ENCODE data around the gene MUC6.

MUC6 gene

DNA sequence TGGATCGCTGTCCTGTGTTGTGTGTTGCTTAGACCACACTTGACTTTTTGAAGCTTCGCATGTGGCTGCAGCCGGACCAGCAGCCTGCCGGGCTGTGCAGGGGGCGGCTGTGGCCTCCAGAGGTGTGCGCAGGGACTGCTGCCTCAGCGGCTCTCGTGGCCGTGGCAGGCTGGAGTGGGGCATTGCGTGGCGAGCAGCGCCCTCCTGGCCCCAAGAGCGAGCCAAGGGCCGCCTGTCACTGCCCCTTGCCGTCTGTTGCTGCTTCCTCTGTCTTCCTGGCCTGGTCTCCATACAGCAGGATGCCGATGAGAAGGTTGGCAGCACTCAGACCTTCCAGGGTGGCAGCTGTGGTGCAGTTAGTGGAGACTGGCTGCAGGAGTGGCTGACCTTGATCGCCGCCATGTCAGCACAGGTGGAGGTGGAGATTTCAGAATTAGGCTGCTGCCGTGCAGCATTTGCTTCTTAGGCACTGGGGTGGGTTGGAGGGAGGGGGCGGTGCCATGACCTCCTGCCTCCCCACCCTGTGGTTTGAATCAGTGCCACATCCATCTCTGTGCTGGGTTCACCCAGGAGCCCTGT, 34.0 kb downstream of the MUC6 start:
- DNase-seq: no peak

- DNase-seq: no peak
Measured at GRCh38 chr11:1001617-1002405, 34.7 kb downstream of the MUC6 start.

- no peak for DNase-seq
Measured at GRCh38 chr11:1000357-1001278, 35.9 kb downstream of the MUC6 start.

- DNase-seq: no peak
Measured at GRCh38 chr11:999009-999408, 37.5 kb downstream of the MUC6 start.

GRCh38 chr11:997907-998306, 38.6 kb downstream of the MUC6 start:
- no peak for DNase-seq

GRCh38 chr11:996681-997080, 39.8 kb downstream of the MUC6 start:
- DNase-seq: no peak

- DNase-seq: no peak
Measured at GRCh38 chr11:995752-996420, 40.6 kb downstream of the MUC6 start.

- no peak for DNase-seq
Measured at GRCh38 chr11:995044-995751, 41.3 kb downstream of the MUC6 start.

- DNase-seq: no peak
Measured at GRCh38 chr11:993632-994167, 42.8 kb downstream of the MUC6 start.

DNA sequence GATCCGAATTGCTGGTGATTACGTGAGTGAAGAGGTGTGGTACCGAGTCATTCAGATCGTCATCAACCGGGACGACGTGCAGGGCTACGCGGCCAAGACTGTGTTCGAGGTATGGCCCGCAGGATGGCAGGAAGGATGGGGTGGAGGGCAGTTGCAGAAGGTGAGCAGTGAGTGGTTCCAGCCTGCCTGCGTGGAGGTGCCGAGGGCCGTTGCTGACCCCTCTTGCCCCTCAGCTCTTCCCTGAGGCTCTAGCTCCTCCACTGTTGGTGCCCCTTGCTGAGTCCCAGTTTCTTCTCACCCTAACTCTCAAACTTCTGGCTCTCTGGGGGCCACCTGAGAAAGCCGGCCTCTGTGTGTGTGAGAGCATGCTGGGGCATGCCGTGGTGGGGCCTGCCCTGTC, 43.9 kb downstream of the MUC6 start:
- DNase-seq: no peak

DNA sequence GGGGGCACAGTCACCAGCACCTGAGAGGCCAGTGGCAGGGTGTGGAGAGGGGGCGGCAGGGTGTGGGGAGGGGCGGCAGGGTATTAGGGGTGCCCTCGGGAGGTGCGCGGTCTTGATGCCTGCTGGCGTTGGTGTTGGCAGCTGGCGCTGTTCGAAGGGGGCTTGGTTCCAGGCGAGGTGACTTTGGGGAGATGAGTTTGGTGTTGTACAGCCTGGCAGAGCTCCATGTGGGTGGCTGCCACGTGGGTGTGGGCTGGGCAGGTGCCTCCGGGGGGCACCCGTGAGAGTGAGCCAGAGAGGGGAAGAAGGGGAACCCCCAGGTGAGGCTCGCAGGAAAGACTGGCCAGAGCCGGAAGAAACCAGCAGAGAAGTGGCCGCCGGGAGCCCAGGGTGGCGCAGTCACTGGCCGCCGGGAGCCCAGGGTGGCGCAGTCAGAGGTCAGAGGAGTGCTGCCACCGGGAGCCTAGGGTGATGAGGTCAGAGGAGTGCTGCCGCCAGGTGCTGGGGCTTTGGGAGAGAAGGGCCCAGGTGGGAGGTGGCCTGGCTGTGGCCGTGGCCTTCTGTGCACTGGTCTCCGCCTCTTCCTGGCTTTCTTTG, 44.7 kb downstream of the MUC6 start:
- no peak for DNase-seq

DNA sequence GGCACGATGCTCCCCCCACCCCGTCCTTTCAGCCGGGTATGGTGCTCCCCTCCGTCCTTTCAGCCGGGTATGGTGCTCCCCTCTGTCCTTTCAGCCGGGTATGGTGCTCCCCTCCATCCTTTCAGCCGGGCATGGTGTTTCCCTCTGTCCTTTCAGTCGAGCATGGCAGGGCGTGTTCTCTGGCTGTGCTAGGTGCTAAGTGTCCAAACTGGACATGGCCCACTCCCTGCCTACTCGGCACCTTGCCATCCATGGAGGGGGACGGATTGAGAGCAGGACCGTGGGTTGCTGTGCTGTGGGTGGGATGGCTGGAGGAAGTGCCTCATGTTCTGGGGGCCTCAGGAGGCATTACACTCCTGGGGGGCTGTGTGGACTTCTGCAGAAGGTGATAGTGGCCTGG, 45.5 kb downstream of the MUC6 start:
- no peak for DNase-seq

- no peak for DNase-seq
Measured at GRCh38 chr11:990101-990500, 46.4 kb downstream of the MUC6 start.

DNA sequence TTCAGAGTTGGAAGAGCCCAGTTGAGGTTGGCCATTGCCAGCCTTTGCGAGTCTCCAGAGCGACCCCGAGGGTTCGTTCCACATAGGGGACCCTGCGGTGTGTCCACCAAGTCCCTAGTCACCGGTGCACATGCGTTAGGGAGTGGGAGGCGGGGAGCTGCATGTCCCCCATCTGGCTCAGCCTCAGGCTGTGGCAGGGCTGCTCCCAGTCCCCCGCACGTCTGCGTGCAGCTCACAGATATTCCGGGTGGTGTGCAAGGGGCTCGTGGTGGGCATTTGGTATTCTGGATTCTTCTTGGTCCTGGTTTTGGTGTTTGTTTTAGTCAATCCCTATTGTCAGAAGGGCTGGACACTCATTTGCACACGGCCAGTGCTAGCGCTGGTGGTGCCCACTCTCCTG, 48.8 kb downstream of the MUC6 start:
- DNase-seq: no peak

DNA sequence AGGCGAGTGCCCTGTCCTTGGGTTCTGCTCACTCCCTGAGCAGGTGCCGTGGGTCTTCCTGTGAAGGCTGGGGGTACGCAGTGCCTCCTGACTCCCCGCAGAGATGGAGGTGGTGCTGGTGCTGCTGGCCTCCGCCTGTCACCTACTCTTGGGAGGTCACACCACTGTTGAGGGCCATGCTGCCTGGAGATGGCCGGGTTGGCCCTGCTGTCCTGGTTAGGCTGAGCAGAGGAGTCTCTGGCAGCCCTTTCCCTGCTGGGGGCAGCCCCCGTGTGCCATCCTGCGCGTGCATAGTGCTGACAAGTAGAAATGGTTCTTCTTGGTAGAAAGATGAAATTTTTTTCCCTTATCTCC, 49.6 kb downstream of the MUC6 start:
- DNase-seq: no peak

DNA sequence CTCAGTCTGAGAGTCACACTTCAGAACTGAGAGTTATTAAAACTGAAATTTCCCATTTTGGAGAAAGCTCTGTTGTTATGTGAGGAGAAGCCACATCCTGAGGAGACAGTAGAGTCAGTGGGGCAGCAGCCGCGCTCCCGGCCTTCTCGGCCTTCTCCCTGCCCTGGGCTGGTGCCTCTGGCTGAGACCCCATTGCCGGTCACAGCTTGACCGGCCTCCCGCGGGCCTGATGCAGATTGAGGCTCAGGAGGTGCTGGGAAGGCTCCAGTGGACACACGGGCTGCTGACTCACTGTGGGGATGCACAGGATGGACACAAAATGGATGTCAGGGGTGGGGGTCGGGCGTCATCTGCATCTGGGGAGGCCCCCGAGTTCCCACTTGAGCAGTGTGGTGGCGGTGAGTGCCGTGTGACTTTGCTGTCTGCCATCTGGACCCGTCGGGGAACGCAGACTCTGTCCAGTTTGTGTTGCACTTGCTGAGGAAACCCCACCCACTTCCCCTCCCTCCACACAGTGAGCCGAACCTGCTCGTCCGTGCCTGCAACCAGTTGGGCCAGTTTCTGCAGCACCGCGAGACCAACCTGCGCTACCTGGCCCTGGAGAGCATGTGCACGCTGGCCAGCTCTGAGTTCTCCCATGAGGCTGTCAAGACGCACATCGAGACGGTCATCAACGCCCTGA, 50.1 kb downstream of the MUC6 start:
- DNase-seq: no peak

GRCh38 chr11:985848-986247, 50.7 kb downstream of the MUC6 start:
- DNase-seq: no peak

DNA sequence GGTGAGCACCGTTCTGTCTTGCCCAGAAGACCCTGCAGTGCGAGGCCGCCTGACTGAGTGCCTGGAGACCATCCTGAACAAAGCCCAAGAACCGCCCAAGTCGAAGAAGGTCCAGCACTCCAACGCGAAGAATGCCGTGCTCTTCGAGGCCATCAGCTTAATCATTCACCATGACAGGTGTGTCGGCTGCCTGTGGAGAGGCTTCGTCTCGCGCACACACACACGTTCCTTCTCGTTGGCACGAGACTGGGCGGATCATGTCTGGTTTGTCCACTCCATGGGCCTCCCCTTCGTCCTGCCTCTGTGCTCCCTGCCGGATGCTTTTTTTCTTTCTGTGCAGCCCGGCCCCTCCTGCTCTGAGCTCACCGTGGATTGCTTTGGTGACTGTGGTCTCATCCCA, 51.1 kb downstream of the MUC6 start:
- DNase-seq: no peak

DNA sequence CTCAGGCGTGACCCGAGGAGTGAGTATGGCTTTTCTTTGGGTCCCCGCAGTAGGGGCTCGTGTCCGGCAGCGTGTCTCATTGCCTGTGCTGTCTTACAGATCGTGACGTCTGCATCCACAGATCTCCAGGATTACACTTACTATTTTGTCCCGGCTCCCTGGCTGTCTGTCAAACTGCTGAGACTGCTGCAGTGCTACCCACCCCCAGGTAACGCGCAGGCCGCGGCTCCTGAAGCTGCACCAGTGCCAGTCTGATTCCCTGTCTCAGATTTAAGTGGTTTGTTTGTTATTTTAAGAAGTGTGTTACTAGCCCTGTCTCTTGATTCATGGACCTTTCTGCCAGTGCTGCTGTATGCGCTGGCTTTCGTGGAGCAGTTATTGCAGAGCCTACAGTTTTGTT, 52.0 kb downstream of the MUC6 start:
- DNase-seq: no peak

DNA sequence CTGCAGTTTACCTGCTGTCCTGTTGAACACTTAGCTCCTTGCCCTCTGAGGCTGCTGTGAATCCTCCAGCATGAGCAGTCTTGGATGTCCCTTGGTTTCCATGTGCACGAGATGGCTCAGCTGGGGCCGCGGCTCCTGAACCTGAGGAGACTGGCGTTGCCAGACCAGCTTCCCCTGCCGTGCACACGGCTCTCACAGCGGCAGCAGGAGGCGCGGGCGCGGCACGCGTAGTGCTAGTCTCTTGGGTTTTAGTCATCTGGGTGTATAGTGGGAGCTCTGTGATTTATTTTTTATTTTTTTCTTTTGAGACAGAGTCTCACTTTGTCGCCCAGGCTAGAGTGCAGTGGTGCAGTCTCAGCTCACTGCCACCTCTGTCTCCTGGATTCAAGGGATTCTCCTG, 54.8 kb downstream of the MUC6 start:
- no peak for DNase-seq
